NCI-H510A (cell line): ENCODE data around the gene KIAA1671.
"Not testable (repeated sequence)": the region's sequence is repeated elsewhere in the genome, so short reads cannot be mapped to it uniquely, and the experiment has no call there.

Experiments used
- DNase-seq: peaks from one replicate; lab custom pipeline; 2025; lab: John Stamatoyannopoulos, UW

KIAA1671 gene

GRCh38 chr22:25235547-25236290, 283.2 kb downstream of the KIAA1671 start:
- peak; percentile 9 for DNase-seq

GRCh38 chr22:25236417-25236816, 283.9 kb downstream of the KIAA1671 start:
- no peak for DNase-seq

GRCh38 chr22:25237503-25237902, 285.0 kb downstream of the KIAA1671 start:
- DNase-seq: no peak

GRCh38 chr22:25238058-25238457, 285.5 kb downstream of the KIAA1671 start:
- not testable (repeated sequence) for DNase-seq
